ENCODE results near the gene RUVBL2.
A peak's percentile ranks its signal among the peaks of the same experiment; 100 is the strongest.
"Not testable (repeated sequence)": the region's sequence is repeated elsewhere in the genome, so short reads cannot be mapped to it uniquely, and the experiment has no call there.

Gene RUVBL2

DNA sequence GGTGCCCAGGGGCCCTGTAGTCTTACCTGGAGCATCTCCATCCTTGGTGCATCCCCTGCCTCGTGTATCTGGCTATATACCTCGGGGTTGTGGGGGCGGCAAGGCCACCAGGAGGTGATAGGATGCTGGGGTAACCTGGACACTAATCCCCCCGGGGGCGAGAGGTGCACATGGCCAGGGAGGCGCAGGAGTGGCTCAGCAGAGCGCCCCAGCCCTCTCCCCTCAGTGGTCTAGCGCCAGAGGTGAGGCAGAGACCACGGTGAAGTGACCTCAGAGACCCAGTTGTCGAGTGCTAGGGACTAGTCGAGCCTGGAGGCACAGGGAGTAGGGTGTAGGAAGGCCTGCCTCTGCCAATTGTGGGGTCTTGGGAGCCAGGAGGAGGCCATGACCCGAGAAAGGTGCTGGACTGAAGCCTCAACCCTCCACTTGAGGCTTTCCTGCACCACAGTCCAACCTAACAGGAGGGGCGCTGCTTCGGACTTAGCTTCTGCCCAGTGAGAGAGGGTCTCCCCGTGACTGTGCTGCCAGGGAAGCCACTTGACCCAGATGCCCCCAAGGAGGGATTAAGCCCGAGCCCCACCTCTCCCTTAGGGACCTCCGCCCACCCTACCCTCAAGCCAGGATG, 23.5 kb downstream of the RUVBL2 start, which contains the start of gene LHB:
Gene LHB (minus strand): TSS at position 51 of the 625 bp plus-strand sequence. CDS start 10 bp downstream, at position 41.
- no peak for DNase-seq (ENCODE audit: low spot score)

DNA sequence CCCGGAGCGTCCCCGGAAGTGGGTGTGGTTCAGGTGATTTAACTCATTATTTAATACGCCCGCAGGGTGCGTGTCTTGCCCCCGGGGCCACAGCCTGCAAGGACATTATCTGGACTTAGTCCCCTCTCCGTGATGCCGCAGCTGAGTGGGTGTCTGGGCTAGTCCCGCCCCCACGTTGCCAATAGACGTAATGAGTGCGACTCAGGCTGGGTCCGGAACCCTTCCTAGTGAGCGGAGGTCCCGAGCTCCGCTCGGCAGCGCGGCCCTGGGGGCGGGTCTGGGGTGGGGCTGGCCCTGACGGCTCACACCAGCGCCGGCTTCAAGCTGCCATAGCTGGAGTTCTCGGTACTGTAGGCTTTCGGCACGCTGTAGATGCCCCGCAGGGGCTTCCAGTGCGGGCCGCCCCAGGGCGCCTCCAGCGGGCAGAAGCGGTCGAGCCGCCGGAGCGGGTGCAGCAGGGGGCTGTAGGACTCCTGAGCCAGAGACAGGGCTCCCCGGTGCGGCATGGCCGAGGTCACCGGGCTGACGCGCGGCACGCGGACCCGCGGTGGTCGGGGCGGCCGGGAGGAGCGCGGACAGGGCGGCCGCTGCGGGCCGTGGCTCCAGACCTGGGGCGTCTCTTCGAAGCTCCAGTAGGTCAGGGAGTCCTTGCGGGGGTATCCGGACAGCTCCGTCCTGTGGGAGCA, 24.1 kb downstream of the RUVBL2 start:
- peak; percentile 37 for DNase-seq (ENCODE audit: low spot score)

GRCh38 chr19:49018388-49019241, 24.9 kb downstream of the RUVBL2 start:
- not testable (repeated sequence) for DNase-seq (ENCODE audit: low spot score)

DNA sequence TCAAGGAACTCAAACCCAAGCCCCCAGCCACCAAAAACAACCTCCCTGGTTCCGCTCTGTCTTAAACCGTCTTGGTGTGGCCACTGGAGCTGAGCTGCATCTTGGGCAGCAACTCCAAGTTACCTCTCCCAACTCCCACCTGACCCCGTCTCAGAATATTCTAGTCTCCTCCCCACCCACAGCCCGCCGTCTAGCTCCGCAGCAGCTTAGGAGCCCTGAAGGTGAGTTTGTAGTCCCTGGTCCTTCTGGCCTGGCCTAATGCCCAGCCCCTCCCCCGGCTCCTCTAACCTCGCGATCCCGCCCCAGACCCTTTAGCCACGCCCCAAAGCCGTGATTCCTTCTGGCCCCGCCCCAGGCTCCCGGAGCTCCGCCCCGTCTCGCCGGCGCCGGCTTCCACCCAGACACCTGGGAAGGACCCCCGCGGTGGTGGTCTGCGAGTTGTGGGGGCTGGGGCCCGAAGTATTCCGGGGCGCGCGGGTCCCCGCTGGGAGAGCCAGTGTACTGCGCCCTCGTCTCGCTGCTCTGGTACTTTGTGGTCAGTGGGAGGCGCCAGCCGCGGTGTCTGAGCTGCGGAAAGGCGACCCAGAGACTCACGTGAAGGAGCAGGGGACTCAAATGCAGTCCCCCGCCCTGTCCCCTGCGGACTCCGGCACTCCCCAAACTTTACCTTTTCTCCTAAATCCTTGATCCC, 25.7 kb downstream of the RUVBL2 start:
- DNase-seq (ENCODE audit: low spot score): peak; percentile 38

- DNase-seq (ENCODE audit: low spot score): no peak
Measured at GRCh38 chr19:49020342-49020741, 26.7 kb downstream of the RUVBL2 start.

GRCh38 chr19:49020931-49021895, 27.5 kb downstream of the RUVBL2 start:
- DNase-seq (ENCODE audit: low spot score): no peak

- no peak for DNase-seq (ENCODE audit: low spot score)
Measured at GRCh38 chr19:49022116-49022515, 28.4 kb downstream of the RUVBL2 start.

DNA sequence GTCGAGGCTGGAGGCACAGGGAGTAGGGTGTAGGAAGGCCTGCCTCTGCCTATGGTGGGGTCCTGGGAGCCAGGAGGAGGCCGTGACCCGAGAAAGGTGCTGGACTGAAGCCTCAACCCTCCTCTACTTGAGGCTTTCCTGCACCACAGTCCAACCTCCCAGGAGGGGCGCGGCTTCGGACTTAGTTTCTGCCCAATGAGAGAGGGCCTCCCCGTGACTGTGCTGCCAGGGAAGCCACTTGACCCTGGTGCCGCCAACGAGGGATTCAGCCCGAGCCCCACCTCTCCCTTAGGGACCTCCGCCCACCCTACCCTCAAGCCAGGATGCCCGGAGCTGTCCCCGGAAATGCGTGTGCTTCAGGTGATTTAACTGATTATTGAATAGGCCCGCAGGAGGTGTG, 30.5 kb downstream of the RUVBL2 start, which contains the start of gene CGB3:
Gene CGB3 (minus strand): TSS at position 101 of the 400 bp plus-strand sequence. CDS start 362 bp downstream, outside the sequence.
- DNase-seq (ENCODE audit: low spot score): not testable (repeated sequence)

GRCh38 chr19:49025088-49025487, 31.4 kb downstream of the RUVBL2 start:
- not testable (repeated sequence) for DNase-seq (ENCODE audit: low spot score)

GRCh38 chr19:49025599-49025998, 31.9 kb downstream of the RUVBL2 start:
- DNase-seq (ENCODE audit: low spot score): not testable (repeated sequence)

- DNase-seq (ENCODE audit: low spot score): not testable (repeated sequence)
Measured at GRCh38 chr19:49028686-49029085, 35.0 kb downstream of the RUVBL2 start.

- not testable (repeated sequence) for DNase-seq (ENCODE audit: low spot score)
Measured at GRCh38 chr19:49029749-49030148, 36.1 kb downstream of the RUVBL2 start.

DNA sequence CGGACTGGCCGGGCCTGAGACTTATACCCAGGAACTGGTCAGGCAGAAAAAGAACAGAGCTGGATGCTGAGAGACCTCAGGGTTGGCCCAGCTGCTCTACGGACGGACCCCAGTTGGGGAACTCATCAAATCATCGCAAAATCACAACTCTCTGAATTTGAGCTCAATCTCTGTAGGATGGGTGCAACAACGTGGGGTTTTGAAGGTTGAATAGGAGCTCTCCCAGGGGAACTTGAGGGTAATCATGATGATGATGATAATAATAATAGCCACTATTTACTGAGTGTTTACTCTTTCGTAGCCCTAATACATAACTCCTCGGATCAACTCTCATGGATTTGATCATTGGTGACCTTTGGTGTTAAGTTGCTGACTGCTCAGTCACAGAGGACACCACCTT, 36.6 kb downstream of the RUVBL2 start:
- not testable (repeated sequence) for DNase-seq (ENCODE audit: low spot score)

GRCh38 chr19:49031642-49032301, 38.1 kb downstream of the RUVBL2 start, which contains the start of gene CGB2:
Gene CGB2, plus strand, starts transcription at chr19:49031890. Its CDS starts 206 bp downstream, at chr19:49032096.
- peak; percentile 48 for DNase-seq (ENCODE audit: low spot score)

DNA sequence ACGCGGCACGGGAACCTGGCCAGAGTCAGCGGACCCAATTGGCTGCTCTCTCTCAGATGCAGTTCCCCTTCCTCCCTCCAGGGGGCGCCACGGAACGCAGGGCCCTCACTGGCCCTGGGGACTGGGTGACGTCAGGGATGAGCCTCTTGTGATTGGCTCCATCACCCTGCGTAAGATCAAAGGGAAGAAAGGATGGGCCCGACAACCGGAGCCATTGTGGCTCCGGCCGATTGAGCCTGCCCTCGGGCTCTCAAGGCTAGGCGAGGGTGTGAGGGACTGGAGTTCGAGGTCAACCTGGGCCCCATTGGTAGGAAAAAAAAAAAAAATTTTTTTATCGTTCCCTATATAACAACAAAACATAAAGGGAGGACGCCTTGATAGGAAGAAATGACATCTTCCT, 43.1 kb downstream of the RUVBL2 start, which contains the start of gene CGB1:
Gene CGB1 (minus strand): TSS at position 81 of the 400 bp plus-strand sequence. CDS start 184 bp downstream, outside the sequence.
- DNase-seq (ENCODE audit: low spot score): peak; percentile 62

- DNase-seq (ENCODE audit: low spot score): not testable (repeated sequence)
Measured at GRCh38 chr19:49038111-49038510, 44.4 kb downstream of the RUVBL2 start.

DNA sequence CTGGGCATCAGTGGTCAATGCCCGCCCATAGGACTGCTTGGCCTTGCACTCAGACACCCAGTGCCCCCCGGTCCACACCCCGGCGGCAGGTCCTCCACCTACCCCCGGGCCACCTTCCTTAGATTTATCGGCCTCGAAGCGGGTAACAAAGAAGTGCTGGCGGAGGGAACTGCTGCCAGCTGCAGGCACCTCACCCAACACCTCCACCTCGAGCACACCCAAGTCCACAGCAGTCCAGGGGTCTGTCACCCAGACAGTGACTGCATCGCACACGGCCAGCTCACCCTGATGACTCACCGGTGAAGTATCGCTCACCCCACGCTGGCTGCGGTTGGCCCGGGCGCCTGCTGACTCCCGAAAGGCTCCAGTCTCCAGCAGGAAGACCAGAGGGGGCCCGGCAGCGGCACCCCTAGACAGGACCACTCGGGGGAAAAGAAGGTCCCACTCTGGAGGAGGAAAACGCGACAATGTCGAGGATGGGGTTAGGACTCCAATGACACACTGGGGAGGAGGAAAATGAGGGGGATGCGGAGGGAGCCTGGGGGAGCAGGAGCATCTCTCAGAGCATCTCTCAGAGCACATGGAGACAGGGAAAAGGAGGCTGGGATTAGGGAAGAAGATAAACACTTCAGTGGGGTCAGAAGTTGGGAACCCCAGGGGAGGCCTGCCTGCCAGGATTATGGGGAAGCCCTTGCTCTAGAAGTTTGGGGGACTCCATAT, 45.0 kb downstream of the RUVBL2 start:
- not testable (repeated sequence) for DNase-seq (ENCODE audit: low spot score)

DNA sequence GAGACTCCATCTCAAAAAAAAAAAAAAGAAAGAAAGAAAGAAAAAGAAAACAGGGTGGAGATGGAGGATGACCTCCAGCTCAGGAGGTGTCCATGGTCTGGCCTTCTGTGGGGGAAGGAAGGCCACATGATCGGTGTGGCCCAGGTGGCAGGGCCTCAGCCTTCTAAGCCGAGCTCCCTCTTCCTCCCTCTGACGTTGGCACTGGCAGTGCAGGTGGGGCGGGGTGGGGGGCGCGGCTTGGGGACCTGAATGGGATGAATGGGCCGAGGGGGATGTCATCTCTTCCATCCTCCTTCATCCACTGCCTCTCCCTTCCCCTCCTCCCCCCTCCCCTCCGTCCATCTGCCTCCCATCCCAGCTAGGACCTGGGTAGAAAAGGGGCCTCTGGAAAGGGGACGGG, 46.0 kb downstream of the RUVBL2 start:
- not testable (repeated sequence) for DNase-seq (ENCODE audit: low spot score)

- DNase-seq (ENCODE audit: low spot score): no peak
Measured at GRCh38 chr19:49042177-49042576, 48.5 kb downstream of the RUVBL2 start.

Measured in SK-N-DZ (cell line).